AG04450 (cell line): ENCODE measurements around the gene MMP28. TPM values are rescaled to one million over a fixed set of nuclear protein-coding genes. Genes with fewer than 3 reads are reported as not detected.

Experiments used
- CTCF ChIA-PET: fragments of 300-600, 350-600 bp; formaldehyde crosslinking; extraction: SDS; loops from one replicate; lab custom pipeline; 2022; ENCODE audit warnings: antibody characterized with exemption, inconsistent platforms; lab: Charles Lee
- POLR2A ChIA-PET: fragments of 350-600 bp; formaldehyde crosslinking; extraction: SDS; loops from one replicate; lab custom pipeline; 2021; ENCODE audit warnings: antibody characterized with exemption, inconsistent platforms; lab: Yijun Ruan, JAX
- DNase-seq: peaks from one replicate; pipeline ENCODE4 v3.0.0-alpha.2; 2011; ENCODE audit warnings: low read depth, low spot score
- H3K27ac ChIP-seq: one replicate; pipeline ENCODE4 v1.5.1; 2012; ENCODE audit warnings: low read depth, low read length, control low read depth
- H3K27me3 ChIP-seq: one replicate; pipeline ENCODE4 v1.6.0; 2012; ENCODE audit warnings: low read length; ENCODE audit not compliant: control insufficient read depth, insufficient read depth
- H3K4me3 ChIP-seq: 2 replicates; pipeline ENCODE4 v1.5.1; 2011; ENCODE audit warnings: mild to moderate bottlenecking, low read depth, low read length, control low read depth
- H3K9me3 ChIP-seq: 2 replicates; pipeline ENCODE4 v1.5.1; 2012; ENCODE audit warnings: low read length; ENCODE audit not compliant: control insufficient read depth, insufficient read depth
- polyA plus RNA-seq: library from polyadenylated mRNA; depleted of rRNA; stranded (reverse); fragments of >200 nt; gene quantifications from 2 replicates; pipeline ENCODE4 v1.2.3, GENCODE V29; 2011
- TF ChIP-seq, protein P1 (sequence below): IDR thresholded peaks from 2 replicates; pipeline ENCODE4 v1.5.1; 2011; ENCODE audit warnings: low read depth, low read length, control low read depth, inconsistent platforms

MMP28 gene
- polyA plus RNA-seq, 1 experiment = 0.17 TPM

DNA sequence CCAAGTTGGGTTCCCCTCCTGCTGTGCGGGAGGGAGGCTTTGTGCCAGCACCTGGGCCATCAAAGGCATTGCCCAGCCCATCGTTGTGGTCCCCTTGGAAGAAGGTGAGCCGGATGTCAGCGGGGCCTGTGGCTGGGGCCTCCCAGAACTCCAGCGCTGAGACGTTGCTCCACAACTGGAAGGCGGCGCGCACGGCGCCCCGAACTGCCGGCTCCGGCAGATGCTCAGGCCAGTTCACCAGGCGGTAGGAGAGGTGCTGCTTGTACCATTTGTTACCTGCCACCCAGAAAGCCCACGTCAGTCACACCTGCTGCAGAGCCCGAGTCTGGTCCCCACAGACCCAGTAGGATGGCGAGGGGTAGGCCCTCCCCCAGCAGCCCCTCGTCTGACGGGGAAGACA lies 22.3 kb downstream of the MMP28 start:
- Histone ChIP-seq H3K4me3 (no peak overlapping the region), H3K9me3 (no peaks in the 10 kb centered on the region; the same call in 1 of the 2 replicates), H3K27ac (no peak overlapping the region), H3K27me3 (peaks cover 16% of the 10 kb centered on the region)
- TF ChIP-seq, protein P1, sequence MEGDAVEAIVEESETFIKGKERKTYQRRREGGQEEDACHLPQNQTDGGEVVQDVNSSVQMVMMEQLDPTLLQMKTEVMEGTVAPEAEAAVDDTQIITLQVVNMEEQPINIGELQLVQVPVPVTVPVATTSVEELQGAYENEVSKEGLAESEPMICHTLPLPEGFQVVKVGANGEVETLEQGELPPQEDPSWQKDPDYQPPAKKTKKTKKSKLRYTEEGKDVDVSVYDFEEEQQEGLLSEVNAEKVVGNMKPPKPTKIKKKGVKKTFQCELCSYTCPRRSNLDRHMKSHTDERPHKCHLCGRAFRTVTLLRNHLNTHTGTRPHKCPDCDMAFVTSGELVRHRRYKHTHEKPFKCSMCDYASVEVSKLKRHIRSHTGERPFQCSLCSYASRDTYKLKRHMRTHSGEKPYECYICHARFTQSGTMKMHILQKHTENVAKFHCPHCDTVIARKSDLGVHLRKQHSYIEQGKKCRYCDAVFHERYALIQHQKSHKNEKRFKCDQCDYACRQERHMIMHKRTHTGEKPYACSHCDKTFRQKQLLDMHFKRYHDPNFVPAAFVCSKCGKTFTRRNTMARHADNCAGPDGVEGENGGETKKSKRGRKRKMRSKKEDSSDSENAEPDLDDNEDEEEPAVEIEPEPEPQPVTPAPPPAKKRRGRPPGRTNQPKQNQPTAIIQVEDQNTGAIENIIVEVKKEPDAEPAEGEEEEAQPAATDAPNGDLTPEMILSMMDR = no peak
- ChIA-PET POLR2A (no interaction called here), CTCF (interaction anchor here (4.9 to 6.6 kb wide), 2 partner anchors 9 to 32 kb away, joined by 33 to 45 read pairs; no protein-coding TSS in a partner anchor)
- DNase-seq = no peak

DNA sequence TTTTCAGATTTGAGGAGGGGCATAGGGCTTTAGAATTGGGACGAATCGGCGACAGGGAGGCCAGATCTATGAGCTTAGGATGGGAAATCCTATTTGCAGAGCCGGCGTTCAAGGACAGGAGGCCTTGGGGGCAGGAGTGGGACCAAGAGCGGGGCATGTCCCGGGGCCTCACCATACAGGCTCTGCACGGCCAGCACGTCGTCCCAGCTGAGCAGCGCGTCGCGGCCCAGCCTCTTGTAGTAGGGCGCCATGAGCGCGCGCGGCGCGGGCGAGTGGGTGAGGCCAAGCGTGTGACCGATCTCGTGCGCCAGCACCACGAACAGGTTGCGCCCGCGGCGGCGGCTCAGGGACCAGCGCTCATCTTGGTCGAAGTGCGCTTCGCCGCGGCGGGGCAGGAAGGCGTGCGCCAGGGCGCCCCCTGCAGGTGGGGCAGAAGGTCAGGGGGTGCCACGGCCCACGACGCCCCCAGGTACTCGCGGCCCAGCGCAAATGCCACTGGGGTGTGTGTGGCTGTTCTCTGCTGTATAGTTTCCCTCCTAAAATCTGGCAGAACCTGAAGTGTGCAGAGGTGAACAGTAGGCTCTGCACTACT lies 25.4 kb downstream of the MMP28 start:
- DNase-seq = no peak
- TF ChIP-seq, protein P1 = peak; percentile 12; the same call in 1 of the 2 replicates
- CTCF ChIA-PET = interaction anchor here (0.7 to 13.6 kb wide), 6 partner anchors 10 to 178 kb away, joined by 3 to 478 read pairs (median 3); partner anchors contain the start of gene TAF15
- no peak overlapping the region for H3K4me3 ChIP-seq
- H3K9me3 ChIP-seq = no peaks in the 10 kb centered on the region; the same call in 1 of the 2 replicates
- POLR2A ChIA-PET = interaction anchor here (1.1 kb wide), 1 partner anchor 39 kb away, joined by 3 read pairs; the partner anchor contains the start of gene TAF15
- no peak overlapping the region for H3K27ac ChIP-seq
- H3K27me3 ChIP-seq = peaks cover 32% of the 10 kb centered on the region

DNA sequence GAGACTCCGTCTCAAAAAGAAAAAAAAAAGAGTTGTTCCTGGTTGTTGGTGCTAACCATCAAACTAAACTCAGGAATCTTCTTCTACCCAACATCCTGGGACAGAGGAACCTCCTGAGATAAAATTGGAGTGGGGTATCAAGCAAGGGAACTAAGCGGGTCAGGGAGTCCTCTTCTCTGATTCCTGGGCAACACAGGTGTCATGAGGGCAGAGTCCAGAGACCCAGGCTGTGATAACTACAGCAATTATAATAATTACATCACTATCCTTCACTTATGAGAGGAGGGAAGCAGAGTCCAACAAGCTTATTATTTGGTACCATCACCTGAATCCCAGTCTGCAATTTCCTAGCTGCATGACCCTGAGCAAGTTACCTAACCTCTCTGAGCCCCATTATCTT lies 26.6 kb downstream of the MMP28 start:
- no peak for DNase-seq
- Histone ChIP-seq H3K27ac (no peak overlapping the region), H3K27me3 (peaks cover 34% of the 10 kb centered on the region), H3K4me3 (no peak overlapping the region), H3K9me3 (no peaks in the 10 kb centered on the region; the same call in 1 of the 2 replicates)
- ChIA-PET POLR2A (interaction anchor here (1.1 kb wide), 1 partner anchor 40 kb away, joined by 3 read pairs; the partner anchor contains the start of gene TAF15), CTCF (interaction anchor here (1.0 to 13.6 kb wide), 4 partner anchors 8 to 39 kb away, joined by 3 to 478 read pairs (median 9); partner anchors contain the start of gene TAF15)
- TF ChIP-seq, protein P1 = no peak

DNA sequence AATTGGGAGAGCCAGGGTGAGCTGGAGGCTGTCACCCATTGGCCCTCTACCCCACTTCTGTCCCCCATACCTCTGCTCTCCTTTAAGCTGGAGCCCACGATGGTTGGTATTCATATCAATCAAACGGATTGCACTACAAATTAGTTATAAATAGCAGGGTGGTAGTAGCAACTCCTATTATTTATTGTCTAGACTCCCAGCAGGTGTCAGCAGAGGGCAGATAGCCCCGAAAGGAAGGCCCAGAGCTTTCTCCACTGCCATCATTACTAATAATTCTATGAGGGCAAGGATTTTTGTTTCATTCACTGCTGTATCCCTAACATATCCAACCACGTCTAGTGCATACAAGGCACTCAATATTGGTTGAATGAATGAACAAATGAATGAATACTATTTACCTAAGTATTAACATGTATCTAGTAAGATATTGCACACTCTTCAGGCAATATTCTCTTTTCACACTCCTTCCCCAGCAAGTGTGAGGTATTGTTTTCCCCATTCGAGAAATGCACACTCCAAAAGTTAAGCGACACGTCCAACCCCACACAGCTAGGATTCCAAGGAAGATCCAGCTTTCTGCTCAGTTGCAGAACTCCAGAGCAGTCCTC lies 28.4 kb downstream of the MMP28 start:
- POLR2A ChIA-PET = interaction anchor here (1.0 kb wide), 1 partner anchor 42 kb away, joined by 10 read pairs; the partner anchor contains the start of gene TAF15
- H3K4me3 ChIP-seq = no peak overlapping the region
- DNase-seq = no peak
- H3K27ac ChIP-seq = no peak overlapping the region
- H3K27me3 ChIP-seq = peaks cover 30% of the 10 kb centered on the region
- TF ChIP-seq, protein P1 = peak; percentile 72
- H3K9me3 ChIP-seq = no peaks in the 10 kb centered on the region; the same call in 1 of the 2 replicates
- CTCF ChIA-PET = interaction anchor here (0.5 to 13.6 kb wide), 15 partner anchors 10 to 157 kb away, joined by 3 to 478 read pairs (median 4); partner anchors contain the start of gene TAF15
